ENCODE measurements around the gene SPAG7.
A peak's percentile ranks its signal among the peaks of the same experiment; 100 is the strongest.

SPAG7 gene

GRCh38 chr17:4938069-4938491, 29.5 kb downstream of the SPAG7 start:
- no peak overlapping the region for H3K9ac ChIP-seq
- H3K27ac ChIP-seq, result no peak overlapping the region
- no peak overlapping the region for H3K4me3 ChIP-seq (ENCODE audit: low read depth, low read length)
- H3K27me3 ChIP-seq (ENCODE audit: control insufficient read depth, insufficient read depth, low read length), result no peaks in the 10 kb centered on the region
- no peak overlapping the region for H2AFZ ChIP-seq
- H3K4me2 ChIP-seq (ENCODE audit: low read length), result no peak overlapping the region
- H3K9me3 ChIP-seq (ENCODE audit: control insufficient read depth, low read length), result no peaks in the 10 kb centered on the region
- H3K4me1 ChIP-seq, result peaks cover 17% of the 10 kb centered on the region
- no peaks in the 10 kb centered on the region for H3K36me3 ChIP-seq (ENCODE audit: control insufficient read depth, insufficient read depth, low read length)
- TF ChIP-seq, protein P1, sequence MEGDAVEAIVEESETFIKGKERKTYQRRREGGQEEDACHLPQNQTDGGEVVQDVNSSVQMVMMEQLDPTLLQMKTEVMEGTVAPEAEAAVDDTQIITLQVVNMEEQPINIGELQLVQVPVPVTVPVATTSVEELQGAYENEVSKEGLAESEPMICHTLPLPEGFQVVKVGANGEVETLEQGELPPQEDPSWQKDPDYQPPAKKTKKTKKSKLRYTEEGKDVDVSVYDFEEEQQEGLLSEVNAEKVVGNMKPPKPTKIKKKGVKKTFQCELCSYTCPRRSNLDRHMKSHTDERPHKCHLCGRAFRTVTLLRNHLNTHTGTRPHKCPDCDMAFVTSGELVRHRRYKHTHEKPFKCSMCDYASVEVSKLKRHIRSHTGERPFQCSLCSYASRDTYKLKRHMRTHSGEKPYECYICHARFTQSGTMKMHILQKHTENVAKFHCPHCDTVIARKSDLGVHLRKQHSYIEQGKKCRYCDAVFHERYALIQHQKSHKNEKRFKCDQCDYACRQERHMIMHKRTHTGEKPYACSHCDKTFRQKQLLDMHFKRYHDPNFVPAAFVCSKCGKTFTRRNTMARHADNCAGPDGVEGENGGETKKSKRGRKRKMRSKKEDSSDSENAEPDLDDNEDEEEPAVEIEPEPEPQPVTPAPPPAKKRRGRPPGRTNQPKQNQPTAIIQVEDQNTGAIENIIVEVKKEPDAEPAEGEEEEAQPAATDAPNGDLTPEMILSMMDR (IDR thresholded peaks at IDR 0.05), result no peak
- peaks cover 20% of the 10 kb centered on the region for H3K79me2 ChIP-seq

- Histone ChIP-seq H3K27ac (no peak overlapping the region), H3K36me3 (ENCODE audit: control insufficient read depth, insufficient read depth, low read length) (no peaks in the 10 kb centered on the region), H3K27me3 (ENCODE audit: control insufficient read depth, insufficient read depth, low read length) (no peaks in the 10 kb centered on the region), H3K4me3 (ENCODE audit: low read depth, low read length) (no peak overlapping the region), H3K9ac (no peak overlapping the region), H3K4me2 (ENCODE audit: low read length) (no peak overlapping the region), H2AFZ (no peak overlapping the region), H3K79me2 (peaks cover 20% of the 10 kb centered on the region), H3K9me3 (ENCODE audit: control insufficient read depth, low read length) (no peaks in the 10 kb centered on the region), H3K4me1 (peaks cover 17% of the 10 kb centered on the region)
- TF ChIP-seq, protein P1 (IDR thresholded peaks at IDR 0.05), result no peak
These were observed 30.1 kb downstream of the SPAG7 start for GRCh38 chr17:4937553-4937952.

GRCh38 chr17:4936436-4936835, 31.2 kb downstream of the SPAG7 start:
- no peak overlapping the region for H2AFZ ChIP-seq
- H3K4me1 ChIP-seq, result peaks cover 12% of the 10 kb centered on the region
- H3K27ac ChIP-seq, result no peak overlapping the region
- no peak overlapping the region for H3K9ac ChIP-seq
- TF ChIP-seq, protein P1 (IDR thresholded peaks at IDR 0.05), result no peak
- H3K27me3 ChIP-seq (ENCODE audit: control insufficient read depth, insufficient read depth, low read length), result no peaks in the 10 kb centered on the region
- no peak overlapping the region for H3K4me2 ChIP-seq (ENCODE audit: low read length)
- H3K9me3 ChIP-seq (ENCODE audit: control insufficient read depth, low read length), result no peaks in the 10 kb centered on the region
- peaks cover 15% of the 10 kb centered on the region for H3K79me2 ChIP-seq
- no peaks in the 10 kb centered on the region for H3K36me3 ChIP-seq (ENCODE audit: control insufficient read depth, insufficient read depth, low read length)
- H3K4me3 ChIP-seq (ENCODE audit: low read depth, low read length), result no peak overlapping the region

- Histone ChIP-seq H3K27ac (no peak overlapping the region), H3K4me2 (ENCODE audit: low read length) (no peak overlapping the region)
- TF ChIP-seq, protein P1 (IDR thresholded peaks at IDR 0.05), result no peak
These were observed 32.0 kb downstream of the SPAG7 start for GRCh38 chr17:4935650-4936049.

GRCh38 chr17:4934173-4934979, 33.2 kb downstream of the SPAG7 start:
- Histone ChIP-seq H3K79me2 (peaks cover 8% of the 10 kb centered on the region), H3K4me1 (peaks cover 6% of the 10 kb centered on the region), H3K36me3 (ENCODE audit: control insufficient read depth, insufficient read depth, low read length) (no peaks in the 10 kb centered on the region), H2AFZ (peak overlapping the region; percentile 16), H3K27ac (no peak overlapping the region), H3K27me3 (ENCODE audit: control insufficient read depth, insufficient read depth, low read length) (no peaks in the 10 kb centered on the region), H3K4me3 (ENCODE audit: low read depth, low read length) (no peak overlapping the region), H3K9ac (no peak overlapping the region), H3K9me3 (ENCODE audit: control insufficient read depth, low read length) (no peaks in the 10 kb centered on the region), H3K4me2 (ENCODE audit: low read length) (no peak overlapping the region)
- TF ChIP-seq, protein P1 (IDR thresholded peaks at IDR 0.05), result no peak

More at GRCh38 chr17:4935650-4936049, 32.0 kb downstream of the SPAG7 start:
- H2AFZ ChIP-seq, result no peak overlapping the region
- H3K36me3 ChIP-seq (ENCODE audit: control insufficient read depth, insufficient read depth, low read length), result no peaks in the 10 kb centered on the region
- H3K27me3 ChIP-seq (ENCODE audit: control insufficient read depth, insufficient read depth, low read length), result no peaks in the 10 kb centered on the region
- peaks cover 9% of the 10 kb centered on the region for H3K79me2 ChIP-seq
- H3K4me3 ChIP-seq (ENCODE audit: low read depth, low read length), result no peak overlapping the region
- no peak overlapping the region for H3K9ac ChIP-seq
- H3K9me3 ChIP-seq (ENCODE audit: control insufficient read depth, low read length), result no peaks in the 10 kb centered on the region
- peaks cover 6% of the 10 kb centered on the region for H3K4me1 ChIP-seq

Measured in parathyroid adenoma (tissue), 2 donors.